Heart left ventricle (tissue), 13 donors: ENCODE data around the gene DYNC1LI1.

Experiments
- CTCF ChIP-seq, 12 donors: fragments of 200-600 bp; sonication (generic) in 4 of 12; IDR thresholded peaks; one replicate each; pipeline versions ENCODE4 v1.5.0 to v1.8.0; 2018 to 2022; ENCODE audit warnings: antibody characterized with exemption in 12 of 12, mild to moderate bottlenecking in 5 of 12
- POLR2A ChIP-seq, 2 donors: fragments of 450-650 bp; IDR thresholded peaks; one replicate each; pipeline ENCODE4 v1.6.1; 2017; ENCODE audit warnings: antibody characterized with exemption in 2 of 2, mild to moderate bottlenecking in 2 of 2, moderate library complexity in 2 of 2
- donor health status: ischemic (EF 13 %, LVEDD 7.1; RV severe dilation, severe dysfunction).
- donor health status: DM: no; HTN: yes; CAD: no.
- donor health status: DM: no; HTN: no; CAD: no.
- donor health status: ischemic (EF 25% LVEDD 6.9; RV normal size, moderate dysfunction).
- donor health status: ischemic (EF 25% LVEDD 5.7; RV mildly dilated, moderate dysfunction).
- donor health status: ischemic (EF 35%, LVEDD 5.7; RV mildly dilated, moderate dysfunction).
- donor health status: nonischemic (EF 11% LVEDD 7.7; RV severe dilation, severe dysfunction).
- donor health status: DM: yes; HTN: yes; CAD: no.
- donor health status: PGD.
- donor health status: ischemic (EF 29% LVEDD 5.4; RV normal size, mild dysfunction).
- donor health status: nonischemic (EF 23%, LVEDD 6.1; RV moderate dilation, normal function).

- no peak for TF ChIP-seq CTCF (IDR thresholded peaks at IDR 0.05)
- TF ChIP-seq POLR2A (IDR thresholded peaks at IDR 0.05) = no peak
Measured at GRCh38 chr3:32595323-32595722, 24.7 kb upstream of the DYNC1LI1 start.
